HUES48 (cell line): ENCODE measurements around the gene MORC1.
"Not testable (repeated sequence)": the region's sequence is repeated elsewhere in the genome, so short reads cannot be mapped to it uniquely, and the experiment has no call there.

ENCODE experiments used
- H3K27ac ChIP-seq: one replicate; pipeline ENCODE4 v1.7.0; 2013; ENCODE audit warnings: low read depth, low read length, inconsistent platforms
- H3K27me3 ChIP-seq: 2 replicates; pipeline ENCODE4 v1.6.1; 2013; ENCODE audit warnings: mild to moderate bottlenecking, low read length; ENCODE audit not compliant: control insufficient read depth, insufficient read depth
- H3K36me3 ChIP-seq: 2 replicates; pipeline ENCODE4 v1.6.1; 2013; ENCODE audit warnings: low read length; ENCODE audit not compliant: control insufficient read depth, insufficient read depth
- H3K4me1 ChIP-seq: 2 replicates; pipeline ENCODE4 v1.6.1; 2013; ENCODE audit warnings: mild to moderate bottlenecking, low read length; ENCODE audit not compliant: control insufficient read depth, insufficient read depth
- H3K4me3 ChIP-seq: 2 replicates; pipeline ENCODE4 v1.5.1; 2013; ENCODE audit warnings: mild to moderate bottlenecking, low read depth, low read length
- H3K9ac ChIP-seq: 2 replicates; pipeline ENCODE4 v1.6.1; 2013; ENCODE audit warnings: mild to moderate bottlenecking, low read depth, low read length, moderate library complexity
- H3K9me3 ChIP-seq: 2 replicates; pipeline ENCODE4 v1.6.1; 2013; ENCODE audit warnings: low read length; ENCODE audit not compliant: control insufficient read depth, insufficient read depth

Gene MORC1

GRCh38 chr3:109112946-109113760 lies 4.8 kb downstream of the MORC1 start:
- Histone ChIP-seq H3K36me3 (no peaks in the 10 kb centered on the region), H3K9me3 (no peaks in the 10 kb centered on the region), H3K4me3 (no peak overlapping the region), H3K9ac (no peak overlapping the region), H3K27ac (no peak overlapping the region), H3K27me3 (no peaks in the 10 kb centered on the region), H3K4me1 (no peaks in the 10 kb centered on the region)

GRCh38 chr3:109109574-109109973 lies 8.4 kb downstream of the MORC1 start:
- H3K36me3 ChIP-seq: no peaks in the 10 kb centered on the region
- H3K27me3 ChIP-seq: no peaks in the 10 kb centered on the region
- no peak overlapping the region for H3K9ac ChIP-seq
- H3K27ac ChIP-seq: no peak overlapping the region
- no peak overlapping the region for H3K4me3 ChIP-seq
- H3K9me3 ChIP-seq: no peaks in the 10 kb centered on the region
- no peaks in the 10 kb centered on the region for H3K4me1 ChIP-seq

GRCh38 chr3:109098079-109098644 lies 19.8 kb downstream of the MORC1 start:
- no peak overlapping the region for H3K27ac ChIP-seq
- H3K36me3 ChIP-seq: no peaks in the 10 kb centered on the region
- no peaks in the 10 kb centered on the region for H3K9me3 ChIP-seq
- H3K9ac ChIP-seq: no peak overlapping the region
- H3K4me3 ChIP-seq: no peak overlapping the region
- H3K27me3 ChIP-seq: no peaks in the 10 kb centered on the region
- no peaks in the 10 kb centered on the region; the same call in 1 of the 2 replicates for H3K4me1 ChIP-seq

GRCh38 chr3:109095166-109095565 lies 22.8 kb downstream of the MORC1 start:
- Histone ChIP-seq H3K27me3 (no peaks in the 10 kb centered on the region), H3K4me1 (no peaks in the 10 kb centered on the region), H3K9me3 (no peaks in the 10 kb centered on the region), H3K9ac (no peak overlapping the region), H3K36me3 (no peaks in the 10 kb centered on the region), H3K4me3 (no peak overlapping the region), H3K27ac (no peak overlapping the region)

GRCh38 chr3:109093561-109093960 lies 24.4 kb downstream of the MORC1 start:
- H3K27ac ChIP-seq: no peak overlapping the region

GRCh38 chr3:109091846-109092245 lies 26.1 kb downstream of the MORC1 start:
- H3K4me3 ChIP-seq: no peak overlapping the region
- no peaks in the 10 kb centered on the region for H3K4me1 ChIP-seq
- no peaks in the 10 kb centered on the region for H3K9me3 ChIP-seq
- no peaks in the 10 kb centered on the region for H3K36me3 ChIP-seq
- no peak overlapping the region for H3K9ac ChIP-seq
- H3K27ac ChIP-seq: no peak overlapping the region
- no peaks in the 10 kb centered on the region for H3K27me3 ChIP-seq

More at GRCh38 chr3:109093561-109093960, 24.4 kb downstream of the MORC1 start:
- no peaks in the 10 kb centered on the region for H3K27me3 ChIP-seq
- no peak overlapping the region for H3K4me3 ChIP-seq
- H3K4me1 ChIP-seq: no peaks in the 10 kb centered on the region
- H3K9me3 ChIP-seq: no peaks in the 10 kb centered on the region
- no peak overlapping the region for H3K9ac ChIP-seq
- H3K36me3 ChIP-seq: no peaks in the 10 kb centered on the region

- H3K27me3 ChIP-seq: no peaks in the 10 kb centered on the region
- H3K9me3 ChIP-seq: no peaks in the 10 kb centered on the region
- no peaks in the 10 kb centered on the region for H3K36me3 ChIP-seq
- no peak overlapping the region for H3K4me3 ChIP-seq
- H3K9ac ChIP-seq: no peak overlapping the region
- no peak overlapping the region for H3K27ac ChIP-seq
- no peaks in the 10 kb centered on the region for H3K4me1 ChIP-seq
These were observed 28.7 kb downstream of the MORC1 start for GRCh38 chr3:109089265-109089664.

GRCh38 chr3:109081746-109082510 lies 36.0 kb downstream of the MORC1 start:
- H3K4me3 ChIP-seq: no peak overlapping the region
- H3K9me3 ChIP-seq: no peaks in the 10 kb centered on the region
- no peaks in the 10 kb centered on the region for H3K4me1 ChIP-seq
- H3K36me3 ChIP-seq: no peaks in the 10 kb centered on the region
- H3K9ac ChIP-seq: no peak overlapping the region
- H3K27me3 ChIP-seq: no peaks in the 10 kb centered on the region
- no peak overlapping the region for H3K27ac ChIP-seq

GRCh38 chr3:109080090-109080489 lies 37.8 kb downstream of the MORC1 start:
- H3K9ac ChIP-seq, H3K4me3 ChIP-seq: not testable (repeated sequence)

GRCh38 chr3:109073116-109073515 lies 44.8 kb downstream of the MORC1 start:
- Histone ChIP-seq H3K9ac (no peak overlapping the region), H3K27me3 (no peaks in the 10 kb centered on the region), H3K4me3 (no peak overlapping the region), H3K4me1 (0 out of 2 replicates have a peak, but pooled peaks cover 7% of the 10 kb centered on the region), H3K36me3 (no peaks in the 10 kb centered on the region), H3K9me3 (no peaks in the 10 kb centered on the region), H3K27ac (no peak overlapping the region)

More at GRCh38 chr3:109080090-109080489, 37.8 kb downstream of the MORC1 start:
- not testable (repeated sequence) for H3K9me3 ChIP-seq, H3K27me3 ChIP-seq, H3K27ac ChIP-seq, H3K4me1 ChIP-seq, H3K36me3 ChIP-seq

- H3K9me3 ChIP-seq: no peaks in the 10 kb centered on the region
- 0 out of 2 replicates have a peak, but pooled peaks cover 7% of the 10 kb centered on the region for H3K4me1 ChIP-seq
- H3K27ac ChIP-seq: no peak overlapping the region
- H3K27me3 ChIP-seq: no peaks in the 10 kb centered on the region
- no peak overlapping the region for H3K9ac ChIP-seq
- H3K4me3 ChIP-seq: no peak overlapping the region
- no peaks in the 10 kb centered on the region for H3K36me3 ChIP-seq
These were observed 45.7 kb downstream of the MORC1 start for GRCh38 chr3:109072194-109072593.
